ENCODE data around the gene AGAP1. TPM values are rescaled to one million over a fixed set of nuclear protein-coding genes. Genes with fewer than 3 reads are reported as not detected.

AGAP1 gene
- total RNA-seq, 4 donors from 2014 or later, result 23.4 to 46.5 (median 29.3) TPM

GRCh38 chr2:235827585-235827992, 333.7 kb downstream of the AGAP1 start:
- no peak for DNase-seq
- H3K9me3 ChIP-seq, result no peaks in the 10 kb centered on the region
- H3K36me3 ChIP-seq, result no peaks in the 10 kb centered on the region
- H3K27me3 ChIP-seq, result no peaks in the 10 kb centered on the region
- 91 to 94% methylated on average over 9 to 10 of the region's 10 CpGs for WGBS, 2 donors
- H3K4me3 ChIP-seq (replicated peaks in 1 of 3), result no peak overlapping the region
- no peak for TF ChIP-seq POLR2A (IDR thresholded peaks at IDR 0.05)
- no peak for TF ChIP-seq CTCF (IDR thresholded peaks at IDR 0.05)
- intact Hi-C loops (cut with DNase I), result no loop called here
- H3K27ac ChIP-seq, result no peak overlapping the region
- H3K4me1 ChIP-seq, result no peaks in the 10 kb centered on the region

- Histone ChIP-seq H3K9me3 (no peaks in the 10 kb centered on the region), H3K4me3 (replicated peaks in 1 of 3) (no peak overlapping the region), H3K27me3 (no peaks in the 10 kb centered on the region), H3K36me3 (no peaks in the 10 kb centered on the region), H3K27ac (no peak overlapping the region), H3K4me1 (no peaks in the 10 kb centered on the region)
- WGBS, 2 donors, result 92 to 95% methylated on average over 8 of the region's 8 CpGs
- no peak for DNase-seq
- TF ChIP-seq POLR2A (IDR thresholded peaks at IDR 0.05) (no peak), CTCF (IDR thresholded peaks at IDR 0.05) (no peak)
- intact Hi-C loops (cut with DNase I), result no loop called here
Measured at GRCh38 chr2:235829726-235830125, 335.9 kb downstream of the AGAP1 start.

GRCh38 chr2:235831755-235832154, 337.9 kb downstream of the AGAP1 start:
- no peaks in the 10 kb centered on the region for H3K36me3 ChIP-seq
- WGBS, 2 donors, result 91 to 100% methylated on average over 1 of the region's 1 CpG

GRCh38 chr2:235832941-235833340, 339.1 kb downstream of the AGAP1 start:
- intact Hi-C loops (cut with DNase I), result no loop called here
- 95 to 96% methylated on average over 14 of the region's 14 CpGs for WGBS, 2 donors

More at GRCh38 chr2:235831755-235832154, 337.9 kb downstream of the AGAP1 start:
- intact Hi-C loops (cut with DNase I), result no loop called here
- TF ChIP-seq POLR2A (IDR thresholded peaks at IDR 0.05), result no peak
- TF ChIP-seq CTCF (IDR thresholded peaks at IDR 0.05), result no peak
- Histone ChIP-seq H3K27me3 (no peaks in the 10 kb centered on the region), H3K4me3 (replicated peaks in 1 of 3) (no peak overlapping the region), H3K27ac (no peak overlapping the region), H3K4me1 (peaks cover 0 to 11% of the 10 kb centered on the region in 2 donors), H3K9me3 (no peaks in the 10 kb centered on the region)
- no peak for DNase-seq

More at GRCh38 chr2:235832941-235833340, 339.1 kb downstream of the AGAP1 start:
- Histone ChIP-seq H3K27ac (no peak overlapping the region), H3K9me3 (no peaks in the 10 kb centered on the region), H3K4me3 (replicated peaks in 1 of 3) (no peak overlapping the region), H3K27me3 (no peaks in the 10 kb centered on the region), H3K4me1 (peaks cover 0 to 13% of the 10 kb centered on the region in 2 donors), H3K36me3 (no peaks in the 10 kb centered on the region)
- TF ChIP-seq POLR2A (IDR thresholded peaks at IDR 0.05) (no peak), CTCF (IDR thresholded peaks at IDR 0.05) (no peak)
- no peak for DNase-seq

All from thyroid gland (tissue), 4 donors.